ENCODE data around the gene MTMR10. TPM values are rescaled to one million over a fixed set of nuclear protein-coding genes. Genes with fewer than 3 reads are reported as not detected.

MTMR10 gene
- total RNA-seq, 4 donors from 2014 or later: 16.6 to 41.2 (median 28.0) TPM

Small RNAs within 50 kb of the gene (small RNA-seq; reads per million reads assigned to genes)
- gene RNU6-466P: 0 reads per million in 4 donors

Other genes with a start within 250 kb of the MTMR10 start
- 10 to 100 TPM in 2 of 4 donors, 1 to 10 TPM in 2; 6.0 to 17.7 (median 10.2) TPM for gene FAN1, start 87.7 kb downstream of the MTMR10 start, total RNA-seq
- gene TRPM1, start 110.1 kb upstream of the MTMR10 start, total RNA-seq: not detected